K562 (cell line): ENCODE data around the gene LENEP. TPM values are rescaled to one million over a fixed set of nuclear protein-coding genes. Genes with fewer than 3 reads are reported as not detected.

Source experiments
- BDP1 ChIP-seq: IDR thresholded peaks from 3 replicates; pipeline ENCODE4 v1.6.1; 2011; ENCODE audit not compliant: insufficient read length, insufficient read depth
- CC2D1A ChIP-seq: fragments of 450-650 bp; IDR thresholded peaks from 2 replicates; pipeline ENCODE4 v1.6.1; 2017; ENCODE audit warnings: mild to moderate bottlenecking
- DDX20 ChIP-seq: fragments of 450-650 bp; IDR thresholded peaks from 2 replicates; pipeline ENCODE4 v1.6.1; 2016; ENCODE audit warnings: missing genetic modification characterization, low read depth, mild to moderate bottlenecking, missing compliant biosample characterization, moderate library complexity
- GMEB1 ChIP-seq: fragments of 250-450 bp; sonication (Bioruptor Pico); IDR thresholded peaks from 2 replicates; pipeline ENCODE4 v1.4.0; 2020; ENCODE audit warnings: mild to moderate bottlenecking
- HDAC3 ChIP-seq: fragments of 450-650 bp; IDR thresholded peaks from 2 replicates; pipeline ENCODE4 v1.6.1; 2018; ENCODE audit warnings: borderline replicate concordance, mild to moderate bottlenecking, moderate library complexity; ENCODE audit not compliant: partially characterized antibody
- KAT2B ChIP-seq: IDR thresholded peaks from one replicate; pipeline ENCODE4 v1.6.1; 2012; ENCODE audit warnings: low read depth, mild to moderate bottlenecking, control low read depth, inconsistent platforms, low read length, moderate library complexity
- KDM5B ChIP-seq: fragments of 200-600 bp; sonication (generic); IDR thresholded peaks from 2 replicates; pipeline ENCODE4 v1.6.1; 2012; ENCODE audit warnings: low read depth, mild to moderate bottlenecking, moderate library complexity, low read length, control low read depth, inconsistent platforms; ENCODE audit not compliant: insufficient replicate concordance
- MEIS2 ChIP-seq: fragments of 450-650 bp; IDR thresholded peaks from 2 replicates; pipeline ENCODE4 v1.6.1; 2014; ENCODE audit warnings: mild to moderate bottlenecking; ENCODE audit not compliant: partially characterized antibody
- PHB ChIP-seq: fragments of 250-450 bp; sonication (Bioruptor Pico); IDR thresholded peaks from 2 replicates; pipeline ENCODE4 v1.5.0; 2021
- RBM25 ChIP-seq: fragments of 200-400 bp; formaldehyde crosslinking; IDR thresholded peaks from 2 replicates; pipeline ENCODE4 v1.6.1; 2018; ENCODE audit warnings: low read length, low read depth, moderate library complexity; ENCODE audit not compliant: severe bottlenecking
- SIN3A ChIP-seq, 2 experiments: fragments of 150-350 bp in 1 of 2; IDR thresholded peaks; 2 replicates each; pipeline ENCODE4 v1.6.1; 2011 to 2016; ENCODE audit warnings: borderline replicate concordance in 2 of 2, low read depth in 2 of 2, low read length in 2 of 2, mild to moderate bottlenecking in 2 of 2, moderate library complexity in 2 of 2; ENCODE audit not compliant: control insufficient read depth in 1 of 2
- SMARCC2 ChIP-seq: fragments of 450-650 bp; IDR thresholded peaks from 2 replicates; pipeline ENCODE4 v1.6.1; 2017; ENCODE audit warnings: antibody characterized with exemption, moderate library complexity, mild to moderate bottlenecking, low read depth
- SNRNP70 ChIP-seq: fragments of 200-400 bp; formaldehyde crosslinking; optimal IDR thresholded peaks from 2 replicates; pipeline ENCODE3; 2017; ENCODE audit warnings: low read depth, low read length
- STAT6 ChIP-seq: sonication (generic); formaldehyde crosslinking; IDR thresholded peaks from 2 replicates; pipeline ENCODE4 v1.8.1; 2023; ENCODE audit warnings: mild to moderate bottlenecking, missing genetic modification reagents
- ZFPM2 ChIP-seq: fragments of 250-450 bp; sonication (Bioruptor Pico); IDR thresholded peaks from 2 replicates; pipeline ENCODE4 v1.5.1; 2022; ENCODE audit warnings: mild to moderate bottlenecking
- ZNF280A ChIP-seq: fragments of 450-650 bp; IDR thresholded peaks from 2 replicates; pipeline ENCODE4 v1.6.1; 2018; ENCODE audit warnings: mild to moderate bottlenecking, low read depth; ENCODE audit not compliant: partially characterized antibody
- ZNF444 ChIP-seq: fragments of 250-450 bp; sonication (Bioruptor Pico); IDR thresholded peaks from 2 replicates; pipeline ENCODE4 v1.4.0; 2020; ENCODE audit warnings: mild to moderate bottlenecking, moderate library complexity
- ZNF551 ChIP-seq: fragments of 250-450 bp; sonication (Bioruptor Pico); IDR thresholded peaks from 2 replicates; pipeline ENCODE4 v1.5.0; 2021; ENCODE audit warnings: mild to moderate bottlenecking, moderate library complexity
- polyA plus RNA-seq, 8 experiments: library from polyadenylated mRNA; depleted of rRNA in 4 of 8; stranded (reverse) in 5 of 8; unstranded in 3 of 8; fragments of >200 nt; fragmentation: Nextera tagmentation in 2 of 8; fragmentation: Illumina TruSeq in 1 of 8; extraction: Ambion mirVana in 2 of 8; extraction: Trizol in 1 of 8; gene quantifications; 2 replicates each; pipeline versions ENCODE4 v1.2.1 to v1.2.3, GENCODE V29; 2011 to 2014; ENCODE audit warnings: inconsistent platforms in 1 of 8, missing spikeins in 1 of 8
- total RNA-seq, 7 experiments: library from RNA; depleted of rRNA in 6 of 7; stranded (reverse); fragments of >200 nt in 6 of 7; fragmentation: Illumina TruSeq in 2 of 7; extraction: Trizol in 2 of 7; gene quantifications; 2 replicates each; pipeline versions ENCODE4 v1.2.1 to v1.2.3, GENCODE V29; 2011 to 2021; ENCODE audit warnings: low replicate concordance in 1 of 7
- TF ChIP-seq, protein P1 (sequence below): sonication (generic); formaldehyde crosslinking; IDR thresholded peaks from 2 replicates; pipeline ENCODE4 v1.8.1; 2023; ENCODE audit warnings: mild to moderate bottlenecking, missing genetic modification reagents, moderate library complexity

Gene LENEP
- total and polyA plus RNA-seq, 9 of the 15 experiments (the other 6 are each of a cell fraction or from before 2014, with no cell fraction given) = 0.23 to 0.87 (median 0.67) TPM; not detected in 5

GRCh38 chr1:154999571-155000410 lies 6.4 kb downstream of the LENEP start (continued):
- TF ChIP-seq ZNF280A (no peak), ZFPM2 (CRISPR knock-in tag) (no peak), SIN3A (IDR thresholded peaks at IDR 0.05; ENCODE audit: borderline replicate concordance in 2 of 2, control insufficient read depth in 1 of 2, low read depth in 2 of 2, low read length in 2 of 2) (peak in 1 of 2 experiments; percentile 67; a peak in 1 of 4 replicates), DDX20 (no peak), SNRNP70 (no peak), SMARCC2 (no peak), BDP1 (no peak), STAT6 (CRISPR knock-in tag) (no peak), CC2D1A (no peak), HDAC3 (peak; percentile 19), RBM25 (no peak), GMEB1 (CRISPR knock-in tag) (no peak), ZNF444 (CRISPR knock-in tag) (no peak), KDM5B (peak; percentile 76), PHB (no peak), KAT2B (no peak), MEIS2 (no peak), ZNF551 (no peak)
- TF ChIP-seq, protein P1, sequence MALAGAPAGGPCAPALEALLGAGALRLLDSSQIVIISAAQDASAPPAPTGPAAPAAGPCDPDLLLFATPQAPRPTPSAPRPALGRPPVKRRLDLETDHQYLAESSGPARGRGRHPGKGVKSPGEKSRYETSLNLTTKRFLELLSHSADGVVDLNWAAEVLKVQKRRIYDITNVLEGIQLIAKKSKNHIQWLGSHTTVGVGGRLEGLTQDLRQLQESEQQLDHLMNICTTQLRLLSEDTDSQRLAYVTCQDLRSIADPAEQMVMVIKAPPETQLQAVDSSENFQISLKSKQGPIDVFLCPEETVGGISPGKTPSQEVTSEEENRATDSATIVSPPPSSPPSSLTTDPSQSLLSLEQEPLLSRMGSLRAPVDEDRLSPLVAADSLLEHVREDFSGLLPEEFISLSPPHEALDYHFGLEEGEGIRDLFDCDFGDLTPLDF (CRISPR knock-in tag) = no peak
